NOMO-1 treated with dmso at 0.1 percent for 144 hours (cell line): ENCODE measurements around the gene CMTM3.
"Not testable (repeated sequence)": the region's sequence is repeated elsewhere in the genome, so short reads cannot be mapped to it uniquely, and the experiment has no call there.

Experiments used
- DNase-seq: peaks from one replicate; lab custom pipeline; 2025; ENCODE audit not compliant: unreplicated experiment; lab: John Stamatoyannopoulos, UW

The CMTM3 gene

GRCh38 chr16:66660422-66661209, 56.1 kb downstream of the CMTM3 start:
- DNase-seq, result no peak

GRCh38 chr16:66661210-66661560, 56.7 kb downstream of the CMTM3 start:
- no peak for DNase-seq

- DNase-seq, result not testable (repeated sequence)
Measured at GRCh38 chr16:66661671-66662346, 57.3 kb downstream of the CMTM3 start.

- no peak for DNase-seq
Measured at GRCh38 chr16:66662445-66663194, 58.1 kb downstream of the CMTM3 start.
